ENCODE data around the gene ZP1. TPM values are rescaled to one million over a fixed set of nuclear protein-coding genes. Genes with fewer than 3 reads are reported as not detected.

ZP1 gene
- total and polyA plus RNA-seq, 2 of the 8 experiments (the other 6 are each of a cell fraction or from before 2014, with no cell fraction given): not detected

- peak; percentile 31 to 59; a peak in 2 of 4 replicates for TF ChIP-seq SIN3A (conservative IDR thresholded peaks at IDR 0.05 in 1 of 2, IDR thresholded peaks at IDR 0.05 in 1 of 2; ENCODE audit: low read depth in 1 of 2, low read length in 2 of 2)
- peak in 1 of 2 experiments; percentile 25; a peak in 1 of 3 replicates for TF ChIP-seq POLR2A (IDR thresholded peaks at IDR 0.05; ENCODE audit: control extremely low read depth in 1 of 2, low read depth in 2 of 2, low read length in 2 of 2)
- TF ChIP-seq RFX5 (IDR thresholded peaks at IDR 0.05; ENCODE audit: borderline replicate concordance, low read depth, low read length): no peak
- peak; percentile 71 for TF ChIP-seq EGR1 (IDR thresholded peaks at IDR 0.05; ENCODE audit: borderline replicate concordance, low read depth, low read length)
- TF ChIP-seq MAX (IDR thresholded peaks at IDR 0.05): peak; percentile 94
- TF ChIP-seq CREB1 (IDR thresholded peaks at IDR 0.05): 0 out of 2 replicates have a peak, but pooled peaks have one; percentile 50
- TF ChIP-seq SP4 (IDR thresholded peaks at IDR 0.05; ENCODE audit: low read length): 0 out of 2 replicates have a peak, but pooled peaks have one; percentile 25
- TF ChIP-seq CBX8 (IDR thresholded peaks at IDR 0.05; ENCODE audit: borderline replicate concordance, low read depth, low read length): no peak
- no peak for TF ChIP-seq SP2 (IDR thresholded peaks at IDR 0.05; ENCODE audit: low read length)
- TF ChIP-seq CBX5 (IDR thresholded peaks at IDR 0.05; ENCODE audit: low read depth, low read length): no peak
- no peak for TF ChIP-seq SAP30 (IDR thresholded peaks at IDR 0.05; ENCODE audit: insufficient read depth, insufficient replicate concordance, low read length)
- peak; percentile 74 for TF ChIP-seq KDM4A (IDR thresholded peaks at IDR 0.05; ENCODE audit: low read depth, low read length, severe bottlenecking)
- TF ChIP-seq FOSL1 (IDR thresholded peaks at IDR 0.05; ENCODE audit: insufficient read depth, low read depth, low read length): peak; percentile 95
- peak in 1 of 2 experiments; percentile 27; a peak in 1 of 3 replicates for TF ChIP-seq EP300 (IDR thresholded peaks at IDR 0.05; ENCODE audit: borderline replicate concordance in 1 of 2, low read depth in 2 of 2, low read length in 2 of 2)
- TF ChIP-seq TAF7 (optimal IDR thresholded peaks at IDR 0.05; ENCODE audit: borderline replicate concordance, low read depth, low read length): peak; percentile 31
- TF ChIP-seq CTBP2 (IDR thresholded peaks at IDR 0.05; ENCODE audit: borderline replicate concordance, insufficient read depth, insufficient read length, low read length): no peak
- TF ChIP-seq TBP (IDR thresholded peaks at IDR 0.05; ENCODE audit: low read depth, low read length): no peak
- TF ChIP-seq CEBPB (IDR thresholded peaks at IDR 0.05; ENCODE audit: low read depth, low read length): no peak
- TF ChIP-seq MAFK (IDR thresholded peaks at IDR 0.05; ENCODE audit: low read depth, low read length): no peak
- no peak for TF ChIP-seq HDAC6 (IDR thresholded peaks at IDR 0.05; ENCODE audit: low read depth, low read length)
- no peak; a peak in 1 of 4 replicates for TF ChIP-seq RAD21 (IDR thresholded peaks at IDR 0.05 in 1 of 2, conservative IDR thresholded peaks at IDR 0.05 in 1 of 2; ENCODE audit: low read depth in 2 of 2, low read length in 2 of 2)
- TF ChIP-seq YY1 (IDR thresholded peaks at IDR 0.05; ENCODE audit: low read depth, low read length): no peak
- peak; percentile 25; the same call in 1 of the 2 replicates for TF ChIP-seq TAF1 (IDR thresholded peaks at IDR 0.05; ENCODE audit: low read depth, low read length)
- TF ChIP-seq SIRT6 (IDR thresholded peaks at IDR 0.05; ENCODE audit: low read length): no peak
These were observed 57.0 kb downstream of the ZP1 start, which contains the start of gene TMEM132A (continued) for GRCh38 chr11:60924110-60924905.
